WTC11 (cell line): ENCODE results near the gene RBM18. TPM values are rescaled to one million over a fixed set of nuclear protein-coding genes. Genes with fewer than 3 reads are reported as not detected.

Experiments
- ATAC-seq: fragments of 200-7000 bp; cut with Tn5 transposase; 2 replicates; pipeline ENCODE4 v1.10.0; 2021; ENCODE audit warnings: mild to moderate bottlenecking, moderate library complexity
- CTCF ChIA-PET: fragments of 300-600 bp; sonication (Branson Sonifier 250); formaldehyde crosslinking; loops from one replicate; lab custom pipeline; 2021; ENCODE audit warnings: antibody characterized with exemption; lab: Charles Lee
- POLR2A ChIA-PET: fragments of 350-600 bp; sonication (Branson Sonifier 250); formaldehyde crosslinking; loops from one replicate; lab custom pipeline; 2021; ENCODE audit warnings: antibody characterized with exemption; lab: Charles Lee
- DNase-seq: peaks from one replicate; pipeline ENCODE4 v3.0.0; 2021; ENCODE audit warnings: low spot score
- H3K27ac Mint-ChIP-seq: 2 replicates; pipeline ENCODE4 v1.8.0; 2021; ENCODE audit warnings: mixed read lengths
- H3K27me3 Mint-ChIP-seq: 2 replicates; pipeline ENCODE4 v1.8.0; 2021; ENCODE audit warnings: low read depth, mild to moderate bottlenecking, moderate library complexity, mixed read lengths
- H3K36me3 Mint-ChIP-seq: 2 replicates; pipeline ENCODE4 v1.8.0; 2021; ENCODE audit warnings: mixed read lengths
- H3K4me1 Mint-ChIP-seq: 2 replicates; pipeline ENCODE4 v1.8.0; 2022; ENCODE audit warnings: mixed read lengths
- H3K4me3 Mint-ChIP-seq: 2 replicates; pipeline ENCODE4 v1.8.0; 2021; ENCODE audit warnings: mild to moderate bottlenecking, moderate library complexity, mixed read lengths
- H3K9me3 Mint-ChIP-seq: 2 replicates; pipeline ENCODE4 v1.8.0; 2021; ENCODE audit warnings: mixed read lengths
- AR ChIP-seq: fragments of 250-450 bp; sonication (Bioruptor Pico); IDR thresholded peaks from 2 replicates; pipeline ENCODE4 v1.9.0; 2021; ENCODE audit warnings: mild to moderate bottlenecking
- ATF6 ChIP-seq: sonication (generic); formaldehyde crosslinking; IDR thresholded peaks from 2 replicates; pipeline ENCODE4 v1.8.1; 2023; ENCODE audit warnings: mild to moderate bottlenecking, missing genetic modification reagents
- CBFB ChIP-seq: sonication (generic); formaldehyde crosslinking; IDR thresholded peaks from 2 replicates; pipeline ENCODE4 v1.8.1; 2022; ENCODE audit warnings: mild to moderate bottlenecking, low read depth, missing genetic modification reagents
- CREB1 ChIP-seq: sonication (generic); formaldehyde crosslinking; IDR thresholded peaks from 2 replicates; pipeline ENCODE4 v1.8.0; 2023; ENCODE audit warnings: mild to moderate bottlenecking, missing genetic modification reagents
- E2F5 ChIP-seq: sonication (generic); formaldehyde crosslinking; IDR thresholded peaks from 2 replicates; pipeline ENCODE4 v1.8.1; 2022; ENCODE audit warnings: mild to moderate bottlenecking, moderate library complexity, missing genetic modification reagents
- FOXJ3 ChIP-seq: sonication (generic); formaldehyde crosslinking; IDR thresholded peaks from 2 replicates; pipeline ENCODE4 v1.9.0; 2021; ENCODE audit warnings: missing genetic modification reagents, mild to moderate bottlenecking, borderline replicate concordance
- GRHL2 ChIP-seq: fragments of 250-450 bp; sonication (Bioruptor Pico); IDR thresholded peaks from 2 replicates; pipeline ENCODE4 v1.8.0; 2022; ENCODE audit warnings: mild to moderate bottlenecking, moderate library complexity; ENCODE audit not compliant: insufficient replicate concordance, severe bottlenecking
- JAZF1 ChIP-seq: fragments of 250-450 bp; sonication (Bioruptor Pico); IDR thresholded peaks from 2 replicates; pipeline ENCODE4 v1.9.0; 2021; ENCODE audit warnings: moderate library complexity, mild to moderate bottlenecking, inconsistent platforms
- KAT7 ChIP-seq: sonication (generic); formaldehyde crosslinking; IDR thresholded peaks from 2 replicates; pipeline ENCODE4 v1.8.1; 2023; ENCODE audit warnings: missing genetic modification reagents, mild to moderate bottlenecking, borderline replicate concordance
- RELA ChIP-seq: sonication (generic); formaldehyde crosslinking; IDR thresholded peaks from 2 replicates; pipeline ENCODE4 v1.8.1; 2022; ENCODE audit warnings: missing genetic modification reagents, mild to moderate bottlenecking, borderline replicate concordance
- SOX15 ChIP-seq: fragments of 250-450 bp; sonication (Bioruptor Pico); IDR thresholded peaks from 2 replicates; pipeline ENCODE4 v1.9.0; 2021; ENCODE audit warnings: mild to moderate bottlenecking
- SP1 ChIP-seq: sonication (generic); formaldehyde crosslinking; conservative IDR thresholded peaks from 2 replicates; pipeline ENCODE4 v1.8.1; 2022; ENCODE audit warnings: missing genetic modification reagents
- TCF7 ChIP-seq: sonication (generic); formaldehyde crosslinking; IDR thresholded peaks from 2 replicates; pipeline ENCODE4 v1.8.0; 2022; ENCODE audit warnings: mild to moderate bottlenecking, low read depth, missing genetic modification reagents, moderate library complexity
- USF2 ChIP-seq: sonication (generic); formaldehyde crosslinking; IDR thresholded peaks from 2 replicates; pipeline ENCODE4 v1.8.1; 2023; ENCODE audit warnings: mild to moderate bottlenecking, missing genetic modification reagents, moderate library complexity
- ZBTB21 ChIP-seq: sonication (generic); formaldehyde crosslinking; IDR thresholded peaks from 2 replicates; pipeline ENCODE4 v1.8.1; 2023; ENCODE audit warnings: mild to moderate bottlenecking, missing genetic modification reagents, borderline replicate concordance
- ZNF263 ChIP-seq: sonication (generic); formaldehyde crosslinking; IDR thresholded peaks from 2 replicates; pipeline ENCODE4 v1.8.1; 2022; ENCODE audit warnings: low read depth, mild to moderate bottlenecking, moderate library complexity, missing genetic modification reagents
- ZNF281 ChIP-seq: sonication (generic); formaldehyde crosslinking; IDR thresholded peaks from 2 replicates; pipeline ENCODE4 v1.8.0; 2023; ENCODE audit warnings: mild to moderate bottlenecking, missing genetic modification reagents
- ZNF416 ChIP-seq: fragments of 250-450 bp; sonication (Bioruptor Pico); IDR thresholded peaks from 2 replicates; pipeline ENCODE4 v1.9.0; 2021; ENCODE audit warnings: mild to moderate bottlenecking, inconsistent platforms
- total RNA-seq: library from RNA; stranded (reverse); gene quantifications from 3 replicates; pipeline ENCODE4 v1.2.3, GENCODE V29; 2021
- TF ChIP-seq, protein P1 (sequence below): sonication (generic); formaldehyde crosslinking; IDR thresholded peaks from 2 replicates; pipeline ENCODE4 v1.8.1; 2022; ENCODE audit warnings: low read depth, mild to moderate bottlenecking, moderate library complexity, missing genetic modification reagents, borderline replicate concordance
- TF ChIP-seq, protein P2 (sequence below): fragments of 250-450 bp; sonication (Bioruptor Pico); IDR thresholded peaks from 2 replicates; pipeline ENCODE4 v2.1.2; 2022; ENCODE audit warnings: mild to moderate bottlenecking, moderate library complexity

RBM18 gene
- total RNA-seq, 1 experiment from 2014 or later = 11.4 TPM

DNA sequence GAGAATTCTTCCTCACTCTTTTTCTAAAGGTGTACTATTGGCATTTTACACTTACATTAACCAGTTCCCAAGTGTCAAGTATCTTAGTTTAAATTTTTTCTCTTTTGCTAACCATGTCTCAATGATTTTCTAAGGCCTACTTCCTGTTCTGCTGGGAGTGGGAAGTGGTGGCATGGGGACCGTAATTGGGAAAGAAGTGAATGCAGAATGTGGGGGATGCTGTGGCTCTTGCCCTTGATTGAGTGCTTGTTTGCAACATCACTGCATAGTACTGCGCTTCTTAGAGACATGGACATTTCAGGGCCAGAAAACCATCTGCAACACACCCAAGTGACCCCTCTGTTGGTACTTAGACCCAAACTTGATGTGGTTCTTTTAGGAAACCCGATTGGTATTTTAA lies 32.9 kb upstream of the RBM18 start:
- no peak for ATAC-seq
- peaks cover 12% of the 10 kb centered on the region for H3K4me1 Mint-ChIP-seq
- peaks cover 40% of the 10 kb centered on the region for H3K36me3 Mint-ChIP-seq
- TF ChIP-seq ZNF263 (CRISPR knock-in tag) (no peak), ZBTB21 (CRISPR knock-in tag) (no peak), USF2 (CRISPR knock-in tag) (no peak), TCF7 (CRISPR knock-in tag) (no peak), E2F5 (CRISPR knock-in tag) (no peak), AR (no peak), SP1 (CRISPR knock-in tag) (no peak), ZNF416 (CRISPR knock-in tag) (no peak), JAZF1 (CRISPR knock-in tag) (no peak), KAT7 (no peak), SOX15 (no peak), CBFB (CRISPR knock-in tag) (no peak), ATF6 (CRISPR knock-in tag) (no peak), FOXJ3 (CRISPR knock-in tag) (no peak), ZNF281 (no peak)
- TF ChIP-seq, protein P1, sequence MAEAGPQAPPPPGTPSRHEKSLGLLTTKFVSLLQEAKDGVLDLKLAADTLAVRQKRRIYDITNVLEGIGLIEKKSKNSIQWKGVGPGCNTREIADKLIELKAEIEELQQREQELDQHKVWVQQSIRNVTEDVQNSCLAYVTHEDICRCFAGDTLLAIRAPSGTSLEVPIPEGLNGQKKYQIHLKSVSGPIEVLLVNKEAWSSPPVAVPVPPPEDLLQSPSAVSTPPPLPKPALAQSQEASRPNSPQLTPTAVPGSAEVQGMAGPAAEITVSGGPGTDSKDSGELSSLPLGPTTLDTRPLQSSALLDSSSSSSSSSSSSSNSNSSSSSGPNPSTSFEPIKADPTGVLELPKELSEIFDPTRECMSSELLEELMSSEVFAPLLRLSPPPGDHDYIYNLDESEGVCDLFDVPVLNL (CRISPR knock-in tag) = no peak
- ChIA-PET POLR2A (no interaction called here), CTCF (no interaction called here)
- DNase-seq = no peak
- H3K27me3 Mint-ChIP-seq = no peaks in the 10 kb centered on the region
- H3K9me3 Mint-ChIP-seq = no peaks in the 10 kb centered on the region
- H3K4me3 Mint-ChIP-seq = no peak overlapping the region
- no peak overlapping the region for H3K27ac Mint-ChIP-seq

DNA sequence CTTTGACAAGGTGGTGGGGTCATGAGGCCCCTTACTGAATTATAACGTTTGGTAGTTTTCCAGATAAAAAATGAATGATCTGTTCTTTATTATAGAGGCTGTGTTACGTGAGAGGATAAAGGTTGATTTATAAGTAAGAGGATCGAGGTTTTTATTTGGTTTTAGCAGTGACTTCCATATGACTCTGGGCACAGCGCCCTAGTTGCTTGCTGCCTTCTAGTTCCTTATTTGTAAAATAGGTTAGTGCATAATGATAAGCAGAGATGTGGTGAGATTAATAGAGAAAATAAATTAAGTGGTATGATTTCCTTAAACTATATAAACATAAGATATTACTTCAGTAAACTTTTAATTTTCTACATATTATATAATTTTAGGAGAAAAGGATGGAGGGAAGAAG lies 29.9 kb upstream of the RBM18 start:
- peaks cover 5% of the 10 kb centered on the region; the same call in 1 of the 2 replicates for H3K4me1 Mint-ChIP-seq
- CTCF ChIA-PET = no interaction called here
- peaks cover 44% of the 10 kb centered on the region for H3K36me3 Mint-ChIP-seq
- H3K4me3 Mint-ChIP-seq = no peak overlapping the region
- H3K27ac Mint-ChIP-seq = no peak overlapping the region
- POLR2A ChIA-PET = no interaction called here
- DNase-seq = no peak
- ATAC-seq = no peak
- H3K27me3 Mint-ChIP-seq = no peaks in the 10 kb centered on the region
- H3K9me3 Mint-ChIP-seq = no peaks in the 10 kb centered on the region
- TF ChIP-seq RELA (CRISPR knock-in tag) (no peak), CREB1 (CRISPR knock-in tag) (no peak), E2F5 (CRISPR knock-in tag) (no peak), GRHL2 (CRISPR knock-in tag) (no peak)
- TF ChIP-seq, protein P2, sequence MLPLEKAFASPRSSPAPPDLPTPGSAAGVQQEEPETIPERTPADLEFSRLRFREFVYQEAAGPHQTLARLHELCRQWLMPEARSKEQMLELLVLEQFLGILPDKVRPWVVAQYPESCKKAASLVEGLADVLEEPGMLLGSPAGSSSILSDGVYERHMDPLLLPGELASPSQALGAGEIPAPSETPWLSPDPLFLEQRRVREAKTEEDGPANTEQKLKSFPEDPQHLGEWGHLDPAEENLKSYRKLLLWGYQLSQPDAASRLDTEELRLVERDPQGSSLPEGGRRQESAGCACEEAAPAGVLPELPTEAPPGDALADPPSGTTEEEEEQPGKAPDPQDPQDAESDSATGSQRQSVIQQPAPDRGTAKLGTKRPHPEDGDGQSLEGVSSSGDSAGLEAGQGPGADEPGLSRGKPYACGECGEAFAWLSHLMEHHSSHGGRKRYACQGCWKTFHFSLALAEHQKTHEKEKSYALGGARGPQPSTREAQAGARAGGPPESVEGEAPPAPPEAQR (CRISPR knock-in tag) = no peak
